PC-3 (cell line): ENCODE measurements around the gene FAM53B. TPM values are rescaled to one million over a fixed set of nuclear protein-coding genes. Genes with fewer than 3 reads are reported as not detected.

ENCODE experiments used
- ATAC-seq: fragments of 200-7000 bp; cut with Tn5 transposase; 2 replicates; pipeline ENCODE4 v1.9.1; 2020; ENCODE audit warnings: mild to moderate bottlenecking, moderate library complexity
- BruUV-seq: library from RNA; stranded (reverse); fragments of 400-500 nt; replicated peaks from 2 replicates; lab custom pipeline; 2021; lab: Mats Ljungman, UMichigan
- CTCF ChIA-PET: fragments of 300-600 bp; sonication (Branson Sonifier 250); formaldehyde crosslinking; loops from one replicate; lab custom pipeline; 2022; ENCODE audit warnings: antibody characterized with exemption; lab: Charles Lee
- POLR2A ChIA-PET: fragments of 300-600 bp; sonication (Branson Sonifier 250); formaldehyde crosslinking; loops from one replicate; lab custom pipeline; 2022; ENCODE audit warnings: antibody characterized with exemption; ENCODE audit not compliant: unreplicated experiment; lab: Charles Lee
- DNase-seq: peaks from one replicate; pipeline ENCODE4 v3.0.0-alpha.2; 2015
- H2AFZ ChIP-seq: fragments of 300-600 bp; sonication (generic); 2 replicates; pipeline ENCODE4 v1.6.0; 2016; ENCODE audit warnings: antibody characterized with exemption, low read length
- H3F3A ChIP-seq: fragments of 300-600 bp; sonication (generic); one replicate; pipeline ENCODE4 v1.6.0; 2017; ENCODE audit warnings: antibody characterized with exemption, low read length, control low read depth, mild to moderate bottlenecking; ENCODE audit not compliant: unreplicated experiment
- H3K27ac ChIP-seq: fragments of 300-600 bp; sonication (generic); 2 replicates; pipeline ENCODE4 v1.5.1; 2016; ENCODE audit warnings: mild to moderate bottlenecking, low read length
- H3K27me3 ChIP-seq: fragments of 300-600 bp; sonication (generic); 2 replicates; pipeline ENCODE4 v1.6.1; 2016; ENCODE audit warnings: low read length, mixed read lengths
- H3K36me3 ChIP-seq: fragments of 300-600 bp; sonication (generic); 2 replicates; pipeline ENCODE4 v1.6.1; 2016; ENCODE audit warnings: low read depth, mixed run types, low read length, mixed read lengths
- H3K4me1 ChIP-seq: fragments of 300-600 bp; sonication (generic); 2 replicates; pipeline ENCODE4 v1.5.1; 2016; ENCODE audit warnings: low read length; ENCODE audit not compliant: insufficient read depth
- H3K4me2 ChIP-seq: fragments of 300-600 bp; sonication (generic); 2 replicates; pipeline ENCODE4 v1.6.0; 2016; ENCODE audit warnings: low read length
- H3K4me3 ChIP-seq: fragments of 300-600 bp; sonication (generic); 2 replicates; pipeline ENCODE4 v1.5.1; 2016; ENCODE audit warnings: mild to moderate bottlenecking, low read length, mixed read lengths
- H3K79me2 ChIP-seq: fragments of 300-600 bp; sonication (generic); 2 replicates; pipeline ENCODE4 v1.6.1; 2017; ENCODE audit warnings: low read length, mixed read lengths
- H3K9ac ChIP-seq: fragments of 300-600 bp; sonication (generic); 2 replicates; pipeline ENCODE4 v1.6.0; 2016; ENCODE audit warnings: mild to moderate bottlenecking, low read length
- H3K9me2 ChIP-seq: fragments of 300-600 bp; sonication (generic); replicated peaks from 2 replicates; pipeline ENCODE4 v1.6.1; 2016; ENCODE audit warnings: mixed run types, low read length, mixed read lengths
- H3K9me3 ChIP-seq: fragments of 300-600 bp; sonication (generic); 2 replicates; pipeline ENCODE4 v1.6.1; 2016; ENCODE audit warnings: low read length, mixed read lengths
- H4K20me1 ChIP-seq: fragments of 300-600 bp; sonication (generic); 2 replicates; pipeline ENCODE4 v1.6.1; 2016; ENCODE audit warnings: low read length, mixed read lengths
- CTCF ChIP-seq: fragments of 300-600 bp; sonication (generic); conservative IDR thresholded peaks from 2 replicates; pipeline ENCODE4 v1.5.1; 2017; ENCODE audit warnings: antibody characterized with exemption, low read depth, mild to moderate bottlenecking, low read length
- EZH2 ChIP-seq: fragments of 300-600 bp; sonication (generic); IDR thresholded peaks from one replicate; pipeline ENCODE4 v1.6.1; 2017; ENCODE audit warnings: antibody characterized with exemption, mild to moderate bottlenecking, low read length; ENCODE audit not compliant: unreplicated experiment
- EZH2phosphoT487 ChIP-seq: fragments of 300-600 bp; sonication (generic); IDR thresholded peaks from 2 replicates; pipeline ENCODE4 v1.6.1; 2018; ENCODE audit warnings: mild to moderate bottlenecking, antibody characterized with exemption, low read length, borderline replicate concordance
- intact Hi-C: fragments of 100-400 bp; cut with micrococcal nuclease; formaldehyde crosslinking; loops from 2 replicates; pipeline ENCODE4 v1.9.0; 2023
- total RNA-seq: library from RNA; depleted of rRNA; stranded (reverse); fragments of >200 nt; gene quantifications from 2 replicates; pipeline ENCODE4 v1.2.3, GENCODE V29; 2014

Gene FAM53B
- total RNA-seq, 1 experiment from 2014 or later, result 19.4 TPM

- no peak overlapping the region for H2AFZ ChIP-seq
- H3K36me3 ChIP-seq, result no peaks in the 10 kb centered on the region
- H3K9me2 ChIP-seq, result no peaks in the 10 kb centered on the region
- DNase-seq (no peak), ATAC-seq (no peak)
- no peak overlapping the region for H3K4me3 ChIP-seq
- 0 out of 2 replicates have a peak, but pooled peaks cover 4% of the 10 kb centered on the region for H3K79me2 ChIP-seq
- H3K4me1 ChIP-seq, result no peaks in the 10 kb centered on the region
- POLR2A ChIA-PET, result no interaction called here
- H4K20me1 ChIP-seq, result no peaks in the 10 kb centered on the region
- H3K4me2 ChIP-seq, result no peak overlapping the region
- H3K27me3 ChIP-seq, result no peaks in the 10 kb centered on the region
- H3K27ac ChIP-seq, result no peak overlapping the region
- no peaks in the 10 kb centered on the region for H3K9me3 ChIP-seq
- no peak overlapping the region for H3K9ac ChIP-seq
- TF ChIP-seq CTCF, result no peak
- no peak for TF ChIP-seq EZH2
- intact Hi-C loops, result no loop called here
- no TSS peak for BruUV-seq
- H3F3A ChIP-seq, result no peaks in the 10 kb centered on the region
- CTCF ChIA-PET, result no interaction called here
Measured at GRCh38 chr10:124710266-124710881, 33.8 kb downstream of the FAM53B start.

- Histone ChIP-seq H3K27me3 (no peaks in the 10 kb centered on the region), H3K36me3 (no peaks in the 10 kb centered on the region), H3K9me2 (no peaks in the 10 kb centered on the region), H3F3A (no peaks in the 10 kb centered on the region), H2AFZ (no peak overlapping the region), H3K4me3 (no peak overlapping the region), H3K79me2 (0 out of 2 replicates have a peak, but pooled peaks cover 4% of the 10 kb centered on the region), H3K4me2 (no peak overlapping the region), H3K4me1 (no peaks in the 10 kb centered on the region), H3K9me3 (no peaks in the 10 kb centered on the region), H3K27ac (no peak overlapping the region), H3K9ac (no peak overlapping the region), H4K20me1 (no peaks in the 10 kb centered on the region)
- ChIA-PET CTCF (no interaction called here), POLR2A (no interaction called here)
- ATAC-seq, result no peak
- TF ChIP-seq EZH2phosphoT487 (no peak), EZH2 (no peak), CTCF (no peak)
- no peak for DNase-seq
- intact Hi-C loops, result no loop called here
- no TSS peak for BruUV-seq
Measured at GRCh38 chr10:124709861-124710260, 34.3 kb downstream of the FAM53B start.

GRCh38 chr10:124708922-124709520 is 35.2 kb downstream of the FAM53B start:
- Histone ChIP-seq H3F3A (no peaks in the 10 kb centered on the region), H3K36me3 (no peaks in the 10 kb centered on the region), H4K20me1 (no peaks in the 10 kb centered on the region), H3K79me2 (0 out of 2 replicates have a peak, but pooled peaks cover 4% of the 10 kb centered on the region), H3K4me2 (no peak overlapping the region), H3K27me3 (no peaks in the 10 kb centered on the region), H2AFZ (no peak overlapping the region), H3K4me1 (no peaks in the 10 kb centered on the region), H3K9me3 (no peaks in the 10 kb centered on the region), H3K27ac (no peak overlapping the region), H3K9ac (no peak overlapping the region), H3K9me2 (no peaks in the 10 kb centered on the region), H3K4me3 (no peak overlapping the region)
- ATAC-seq, result no peak
- CTCF ChIA-PET, result no interaction called here
- intact Hi-C loops, result no loop called here
- no TSS peak for BruUV-seq
- POLR2A ChIA-PET, result no interaction called here
- DNase-seq, result no peak
- no peak for TF ChIP-seq EZH2phosphoT487
